Upper lobe of left lung (tissue), 4 donors: ENCODE data around the gene MLLT3.

ENCODE experiments used
- POLR2A ChIP-seq, 4 donors: fragments of 450-650 bp; IDR thresholded peaks; one replicate each; pipeline ENCODE4 v1.5.1; 2016 to 2017; ENCODE audit warnings: antibody characterized with exemption in 4 of 4, mild to moderate bottlenecking in 2 of 4
- POLR2AphosphoS5 ChIP-seq, 2 donors: sonication (generic); formaldehyde crosslinking; IDR thresholded peaks; one replicate each; pipeline ENCODE4 v1.5.1; 2017; ENCODE audit warnings: antibody characterized with exemption in 2 of 2
- TF ChIP-seq, protein P1 (sequence below), 6 experiments: fragments of 450-650 bp in 4 of 6; fragments of 200-600 bp in 2 of 6; sonication (generic) in 2 of 6; IDR thresholded peaks; one replicate each; pipeline ENCODE4 v1.5.1; 2016 to 2019; ENCODE audit warnings: antibody characterized with exemption in 6 of 6

DNA sequence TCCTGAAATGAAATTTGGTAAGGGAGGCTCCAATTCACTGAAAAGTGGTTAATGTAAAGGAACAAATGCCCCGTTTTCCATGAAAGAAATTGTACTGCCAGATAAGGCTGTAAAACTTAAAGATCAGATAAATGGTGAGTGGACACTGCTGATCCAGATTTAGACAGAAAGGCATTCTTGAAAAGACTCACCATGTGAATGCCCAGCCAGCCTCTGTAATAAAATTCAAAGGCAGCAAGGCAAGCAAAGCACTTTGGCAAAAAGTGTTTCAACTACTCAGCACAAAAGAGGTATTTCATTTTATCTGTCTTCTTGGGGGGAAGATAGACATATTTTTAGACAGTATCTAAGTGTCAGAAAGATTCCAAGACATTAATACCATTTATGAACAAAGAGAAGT lies 133.6 kb downstream of the MLLT3 start:
- TF ChIP-seq POLR2AphosphoS5 (IDR thresholded peaks at IDR 0.05) (no peak), POLR2A (IDR thresholded peaks at IDR 0.05) (no peak)
- TF ChIP-seq, protein P1, sequence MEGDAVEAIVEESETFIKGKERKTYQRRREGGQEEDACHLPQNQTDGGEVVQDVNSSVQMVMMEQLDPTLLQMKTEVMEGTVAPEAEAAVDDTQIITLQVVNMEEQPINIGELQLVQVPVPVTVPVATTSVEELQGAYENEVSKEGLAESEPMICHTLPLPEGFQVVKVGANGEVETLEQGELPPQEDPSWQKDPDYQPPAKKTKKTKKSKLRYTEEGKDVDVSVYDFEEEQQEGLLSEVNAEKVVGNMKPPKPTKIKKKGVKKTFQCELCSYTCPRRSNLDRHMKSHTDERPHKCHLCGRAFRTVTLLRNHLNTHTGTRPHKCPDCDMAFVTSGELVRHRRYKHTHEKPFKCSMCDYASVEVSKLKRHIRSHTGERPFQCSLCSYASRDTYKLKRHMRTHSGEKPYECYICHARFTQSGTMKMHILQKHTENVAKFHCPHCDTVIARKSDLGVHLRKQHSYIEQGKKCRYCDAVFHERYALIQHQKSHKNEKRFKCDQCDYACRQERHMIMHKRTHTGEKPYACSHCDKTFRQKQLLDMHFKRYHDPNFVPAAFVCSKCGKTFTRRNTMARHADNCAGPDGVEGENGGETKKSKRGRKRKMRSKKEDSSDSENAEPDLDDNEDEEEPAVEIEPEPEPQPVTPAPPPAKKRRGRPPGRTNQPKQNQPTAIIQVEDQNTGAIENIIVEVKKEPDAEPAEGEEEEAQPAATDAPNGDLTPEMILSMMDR (IDR thresholded peaks at IDR 0.05), result no peak
